ENCODE results near the gene ATP8A1.
A peak's percentile ranks its signal among the peaks of the same experiment; 100 is the strongest.
"Not testable (repeated sequence)": the region's sequence is repeated elsewhere in the genome, so short reads cannot be mapped to it uniquely, and the experiment has no call there.

Gene ATP8A1

DNA sequence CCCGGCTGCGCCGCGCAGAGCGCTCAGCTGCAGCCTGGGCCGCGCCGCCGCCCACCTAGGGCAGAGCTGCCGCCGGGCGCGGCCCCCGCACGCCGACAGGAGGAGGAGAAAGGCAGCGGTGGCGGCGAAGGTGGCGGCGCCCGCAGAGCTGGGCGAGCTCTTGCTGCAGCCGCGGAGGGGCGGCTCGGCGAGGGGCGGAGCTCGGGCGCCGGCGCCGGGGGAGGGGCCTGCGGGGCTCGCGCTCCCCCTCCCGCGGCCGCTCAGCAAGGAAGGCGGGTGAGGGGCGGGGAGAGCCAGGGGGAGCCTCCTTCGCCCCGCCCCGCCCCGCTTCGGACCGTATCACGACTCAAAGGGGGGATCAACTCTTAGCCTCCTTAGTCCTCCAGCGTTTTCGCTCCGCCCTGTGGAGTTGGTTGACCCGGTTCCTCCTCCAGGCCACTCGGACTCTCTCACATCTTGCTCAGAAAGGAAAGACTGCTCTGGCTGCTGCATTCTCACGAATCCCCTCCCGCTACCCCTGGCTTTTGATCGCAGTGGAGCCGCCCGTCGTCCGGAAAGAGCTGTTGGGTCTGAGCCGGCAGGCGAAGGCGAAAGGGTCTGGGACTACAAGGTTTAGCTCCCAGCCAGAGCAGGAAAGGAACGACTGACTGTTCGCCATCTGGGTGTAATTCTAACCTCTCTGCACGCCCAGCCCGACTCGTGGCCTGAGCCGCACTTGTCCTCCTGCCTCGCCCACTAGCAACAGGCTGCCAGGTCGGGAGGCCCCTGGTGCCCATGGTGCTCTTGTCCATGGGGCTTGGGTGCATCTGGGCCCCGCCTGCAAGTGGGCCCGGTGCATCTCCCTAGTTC, at the start of gene ATP8A1:
ATP8A1 (minus strand) TSS at position 162 of the 849 bp plus-strand sequence. CDS start 232 bp downstream, outside the sequence.
- ATAC-seq (peak; percentile 87), DNase-seq (ENCODE audit: low spot score in 2 of 2) (peak; percentile 90 to 96)
- H3K4me1 Mint-ChIP-seq = peaks cover 43% of the 10 kb centered on the region
- peak within 1 kb of the TSS; percentile 94 for H3K4me3 Mint-ChIP-seq
- H3K36me3 Mint-ChIP-seq = peaks cover 41% of the 10 kb centered on the region
- peaks cover 11% of the 10 kb centered on the region for H3K9me3 Mint-ChIP-seq
- H3K27ac Mint-ChIP-seq = peak within 1 kb of the TSS; percentile 100

DNA sequence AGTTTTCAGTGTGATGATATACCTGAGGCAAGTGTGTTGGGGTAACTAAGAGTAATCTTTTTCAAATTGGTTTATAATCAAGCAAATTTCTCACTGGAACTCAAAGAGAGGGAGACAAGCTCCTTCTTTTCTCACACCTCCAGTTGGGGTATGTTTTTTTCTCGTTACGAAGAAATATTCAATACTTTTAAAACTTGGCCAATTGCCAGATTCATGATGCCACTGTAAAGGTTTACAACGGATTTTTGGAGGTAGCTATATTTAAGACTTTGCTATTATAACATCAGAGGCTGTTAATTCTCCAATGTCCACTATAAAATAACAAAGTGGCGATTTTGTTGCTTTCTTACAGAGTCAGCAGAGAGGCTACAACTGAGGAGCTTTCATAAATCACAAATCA, 49.2 kb upstream of the ATP8A1 start:
- Mint-ChIP-seq H3K4me1 (peaks cover 8% of the 10 kb centered on the region), H3K4me3 (no peak overlapping the region), H3K9me3 (no peaks in the 10 kb centered on the region), H3K36me3 (no peaks in the 10 kb centered on the region), H3K27ac (no peak overlapping the region)
- no peak for ATAC-seq
- DNase-seq (ENCODE audit: low spot score in 2 of 2) = no peak

DNA sequence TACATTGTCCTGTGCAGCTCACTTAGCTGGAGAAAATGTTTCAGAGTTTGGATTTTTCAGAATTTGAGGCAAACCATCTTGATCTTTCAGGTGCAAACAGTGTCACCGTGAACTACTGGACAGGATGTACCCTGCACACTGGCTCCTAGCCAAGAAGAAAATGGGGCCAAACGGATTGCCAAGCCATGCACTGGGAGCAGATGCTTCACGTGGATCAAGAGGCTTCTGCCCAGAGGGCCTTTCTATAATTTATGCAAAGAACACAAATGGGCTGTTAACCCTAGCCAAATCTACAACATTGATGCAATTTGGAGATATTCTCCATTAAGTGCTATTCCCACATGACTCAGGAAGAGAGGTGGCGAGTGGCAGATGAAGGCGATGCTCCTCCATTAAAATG, 46.9 kb upstream of the ATP8A1 start:
- Mint-ChIP-seq H3K4me1 (peaks cover 8% of the 10 kb centered on the region), H3K27ac (no peak overlapping the region), H3K4me3 (no peak overlapping the region), H3K9me3 (no peaks in the 10 kb centered on the region), H3K36me3 (no peaks in the 10 kb centered on the region)
- DNase-seq (ENCODE audit: low spot score in 2 of 2) (no peak), ATAC-seq (no peak)

DNA sequence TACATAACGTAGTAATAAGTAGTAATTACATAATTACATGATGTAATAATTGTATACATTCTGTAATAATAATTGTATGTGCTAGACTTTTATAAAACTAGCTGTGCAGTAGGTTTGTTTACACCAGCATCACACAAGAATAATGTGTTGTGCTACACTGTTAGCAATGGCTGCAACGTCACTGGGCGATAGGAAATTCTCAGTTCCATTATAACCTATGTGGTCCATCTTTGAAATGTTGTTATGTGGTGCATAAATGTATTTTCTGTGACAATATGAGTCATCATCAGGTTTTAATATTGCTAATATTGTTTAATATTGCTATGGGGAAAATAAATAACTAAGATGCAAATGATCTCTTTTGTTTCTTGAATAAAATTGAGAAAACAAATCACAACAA, 46.0 kb upstream of the ATP8A1 start:
- ATAC-seq (no peak), DNase-seq (ENCODE audit: low spot score in 2 of 2) (no peak)
- H3K36me3 Mint-ChIP-seq = no peaks in the 10 kb centered on the region
- H3K4me3 Mint-ChIP-seq = no peak overlapping the region
- H3K4me1 Mint-ChIP-seq = peaks cover 8% of the 10 kb centered on the region
- H3K9me3 Mint-ChIP-seq = no peaks in the 10 kb centered on the region
- peak overlapping the region; percentile 43 for H3K27ac Mint-ChIP-seq

DNA sequence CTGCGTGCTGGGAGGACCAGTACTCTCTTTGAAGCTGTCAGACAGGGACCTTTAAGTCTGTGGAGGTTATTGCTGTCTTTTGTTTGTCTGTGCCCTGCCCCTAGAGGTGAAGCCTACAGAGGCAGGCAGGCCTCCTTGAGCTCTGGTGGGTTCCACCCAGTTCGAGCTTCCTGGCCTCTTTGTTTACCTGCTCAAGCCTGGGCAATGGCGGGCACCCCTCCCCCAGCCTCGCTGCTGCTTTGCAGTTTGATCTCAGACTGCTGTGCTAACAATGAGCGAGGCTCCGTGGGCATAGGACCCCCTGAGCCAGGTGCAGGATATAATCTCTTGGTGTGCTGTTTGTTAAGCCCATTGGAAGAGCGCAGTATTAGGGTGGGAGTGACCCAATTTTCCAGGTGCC, 44.9 kb upstream of the ATP8A1 start:
- not testable (repeated sequence) for DNase-seq (ENCODE audit: low spot score in 2 of 2); ATAC-seq

DNA sequence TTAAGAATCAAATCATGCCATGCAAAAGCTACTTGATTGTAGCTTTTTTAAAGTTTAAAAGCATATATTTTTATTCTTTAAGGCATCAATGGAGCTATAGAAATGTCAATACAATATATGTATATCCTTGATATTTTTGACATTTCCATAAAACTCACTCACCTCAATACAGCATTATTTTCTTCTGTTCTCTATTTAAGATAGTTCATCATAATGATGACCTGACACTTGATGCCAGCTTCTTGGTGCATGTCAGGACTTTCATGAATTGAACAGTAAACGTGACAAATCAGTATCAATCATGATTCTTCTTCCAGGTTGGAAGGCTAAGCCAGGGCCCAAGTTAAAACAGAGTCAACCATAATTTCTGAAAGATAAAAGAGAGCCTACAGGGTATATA, 33.6 kb upstream of the ATP8A1 start:
- H3K36me3 Mint-ChIP-seq = no peaks in the 10 kb centered on the region
- ATAC-seq (no peak), DNase-seq (ENCODE audit: low spot score in 2 of 2) (no peak)
- H3K4me3 Mint-ChIP-seq = no peak overlapping the region
- H3K4me1 Mint-ChIP-seq = no peaks in the 10 kb centered on the region
- H3K27ac Mint-ChIP-seq = no peak overlapping the region
- H3K9me3 Mint-ChIP-seq = no peaks in the 10 kb centered on the region

More for the DNA sequence above, 44.9 kb upstream of the ATP8A1 start:
- H3K36me3 Mint-ChIP-seq, H3K4me1 Mint-ChIP-seq, H3K9me3 Mint-ChIP-seq, H3K4me3 Mint-ChIP-seq: not testable (repeated sequence)
- peak overlapping the region; percentile 43 for H3K27ac Mint-ChIP-seq

DNA sequence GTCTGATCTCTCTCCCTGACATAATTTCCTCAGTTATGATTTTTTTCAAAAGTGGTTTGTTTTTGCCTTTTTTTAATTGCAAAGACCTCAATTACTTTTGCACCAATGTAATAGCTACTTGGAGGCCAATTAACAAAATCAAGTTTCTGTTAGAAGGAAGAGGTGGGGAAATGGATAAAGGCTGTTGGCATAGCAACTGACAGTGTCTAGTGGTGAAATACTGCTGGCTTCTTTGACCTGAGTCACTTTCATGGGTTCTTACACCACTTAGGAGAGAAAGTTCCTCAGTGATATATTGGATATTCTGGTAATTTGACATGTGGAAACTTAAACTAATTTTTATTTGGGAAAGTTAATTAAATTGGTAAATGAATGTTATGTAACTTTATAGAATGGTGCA, 26.5 kb upstream of the ATP8A1 start:
- Mint-ChIP-seq H3K36me3 (no peaks in the 10 kb centered on the region), H3K4me3 (no peak overlapping the region), H3K27ac (no peak overlapping the region), H3K4me1 (no peaks in the 10 kb centered on the region), H3K9me3 (no peaks in the 10 kb centered on the region)
- no peak for ATAC-seq
- DNase-seq (ENCODE audit: low spot score in 2 of 2) = no peak

DNA sequence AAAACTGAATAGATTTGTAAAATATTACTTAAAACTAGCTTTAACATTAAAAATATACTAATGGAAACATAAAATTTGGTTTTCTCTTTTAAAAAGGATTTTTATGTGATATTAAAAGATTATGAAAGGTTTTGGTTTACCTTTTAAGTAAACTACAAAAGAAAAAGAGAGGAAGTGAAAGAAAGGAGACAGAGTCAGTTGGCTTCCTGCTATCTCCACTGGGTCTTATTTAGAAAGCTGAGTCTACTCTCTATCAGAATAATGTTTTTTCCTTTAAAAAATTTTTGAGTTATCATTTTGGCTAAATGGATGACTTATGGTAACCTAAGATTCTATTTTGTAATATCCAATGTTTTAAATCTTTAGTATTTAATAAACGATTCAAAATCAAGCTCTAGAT, 21.6 kb upstream of the ATP8A1 start:
- no peak for ATAC-seq
- Mint-ChIP-seq H3K9me3 (no peaks in the 10 kb centered on the region), H3K4me1 (no peaks in the 10 kb centered on the region), H3K4me3 (no peak overlapping the region), H3K27ac (no peak overlapping the region), H3K36me3 (no peaks in the 10 kb centered on the region)
- no peak for DNase-seq (ENCODE audit: low spot score in 2 of 2)

DNA sequence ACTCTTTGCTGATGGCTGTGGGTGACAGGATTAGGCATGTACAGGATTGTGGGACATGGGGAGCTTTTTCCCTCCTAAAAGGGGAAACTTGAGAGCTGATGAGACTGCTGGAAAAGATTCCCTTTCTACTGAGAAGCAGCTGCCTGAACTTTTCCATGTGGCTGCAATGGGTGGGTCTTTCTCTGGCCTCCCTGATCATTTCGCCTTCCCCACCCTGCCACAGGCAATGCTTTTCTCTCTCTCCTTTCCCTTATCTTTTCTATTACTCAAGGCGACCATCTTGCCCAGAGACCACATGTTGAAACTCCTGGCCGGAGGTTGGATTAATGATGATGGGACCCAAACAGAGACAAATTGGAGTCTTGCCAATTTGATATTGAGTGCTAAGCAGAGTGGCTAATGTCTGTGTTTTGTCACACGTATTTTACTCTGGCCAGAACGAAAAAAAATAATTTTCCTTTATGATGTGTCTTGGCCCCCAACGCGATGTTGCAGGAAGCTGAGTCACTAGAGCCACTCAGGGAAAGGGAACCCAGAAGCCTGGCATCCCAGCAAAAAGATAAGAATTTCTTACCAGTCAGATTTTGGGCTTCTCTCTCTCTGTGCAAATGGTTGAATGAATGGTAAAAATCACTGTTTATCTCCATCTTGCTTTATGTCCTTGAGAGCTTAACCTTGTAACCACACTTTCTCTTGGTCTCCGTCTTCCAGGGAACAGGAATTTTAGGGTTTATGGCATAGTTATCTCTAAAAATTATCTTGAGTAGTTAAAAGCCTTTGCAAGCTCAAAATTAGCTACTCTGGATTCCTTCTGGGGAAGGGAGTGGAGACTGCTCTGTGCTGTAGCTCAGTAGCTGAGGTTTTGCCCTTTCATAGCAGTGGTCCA, 19.4 kb upstream of the ATP8A1 start:
- Mint-ChIP-seq H3K4me1 (peaks cover 20% of the 10 kb centered on the region), H3K36me3 (no peaks in the 10 kb centered on the region), H3K9me3 (no peaks in the 10 kb centered on the region), H3K27ac (peak overlapping the region; percentile 81), H3K4me3 (peak overlapping the region; percentile 18)
- no peak for DNase-seq (ENCODE audit: low spot score in 2 of 2)
- ATAC-seq = no peak

DNA sequence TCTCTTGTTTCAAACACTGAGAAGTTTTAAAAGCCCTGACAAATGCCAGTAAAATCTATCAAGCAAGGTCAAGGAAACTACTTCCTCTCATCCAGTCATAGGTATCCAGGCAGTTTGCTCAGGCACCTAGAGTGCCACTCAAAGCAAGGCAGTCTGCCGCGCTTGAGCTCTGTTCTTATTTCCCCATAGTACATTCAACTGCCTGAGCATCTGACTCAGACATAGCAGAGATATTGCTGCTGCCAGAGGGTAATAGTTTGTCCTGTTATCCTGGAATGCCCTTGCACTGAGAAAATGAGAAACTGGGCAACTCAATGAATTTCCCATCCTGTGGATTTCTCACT, 16.1 kb upstream of the ATP8A1 start:
- DNase-seq (ENCODE audit: low spot score in 2 of 2) (peak in 1 of 2 donors; percentile 62), ATAC-seq (peak; percentile 72)
- Mint-ChIP-seq H3K4me1 (peaks cover 37% of the 10 kb centered on the region), H3K4me3 (peak overlapping the region; percentile 65), H3K36me3 (no peaks in the 10 kb centered on the region), H3K27ac (peak overlapping the region; percentile 95), H3K9me3 (no peaks in the 10 kb centered on the region)

DNA sequence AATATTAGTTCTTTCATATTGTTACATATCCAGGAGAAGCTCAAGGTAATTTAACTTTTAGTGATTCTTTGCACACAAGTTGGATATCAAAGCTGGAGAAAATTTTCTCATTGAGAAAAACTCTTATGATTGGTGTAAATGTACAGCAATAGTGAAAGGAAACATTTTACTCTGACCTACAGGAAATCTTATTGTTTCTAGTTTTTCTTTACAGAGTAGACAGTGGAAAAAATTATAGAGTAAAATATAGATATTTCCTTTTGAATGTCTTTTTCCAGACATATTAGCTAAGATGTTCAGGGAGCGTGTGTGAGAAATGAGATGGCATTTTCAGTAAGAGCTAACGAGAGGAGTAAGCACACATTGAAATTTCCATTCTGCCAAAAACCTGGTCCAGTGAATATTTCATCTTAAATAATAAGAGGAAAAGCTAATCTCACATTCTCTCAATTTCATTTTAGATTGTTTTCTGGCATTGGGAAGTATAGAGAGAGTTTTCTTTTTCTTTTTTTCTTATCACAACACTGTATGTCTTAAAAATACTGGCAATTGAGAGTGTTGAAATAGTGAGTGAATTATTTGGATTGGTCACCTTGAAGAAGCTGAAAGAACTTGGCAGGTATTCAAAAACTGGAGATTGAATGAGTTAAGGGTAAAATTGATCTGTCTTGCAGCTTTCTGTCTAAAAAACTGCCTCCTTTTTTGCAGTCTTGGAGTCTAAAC, 15.6 kb upstream of the ATP8A1 start:
- Mint-ChIP-seq H3K9me3 (no peaks in the 10 kb centered on the region), H3K27ac (peak overlapping the region; percentile 95), H3K4me1 (peaks cover 37% of the 10 kb centered on the region), H3K4me3 (peak overlapping the region; percentile 65), H3K36me3 (no peaks in the 10 kb centered on the region)
- DNase-seq (ENCODE audit: low spot score in 2 of 2) (no peak), ATAC-seq (peak; percentile 56)

DNA sequence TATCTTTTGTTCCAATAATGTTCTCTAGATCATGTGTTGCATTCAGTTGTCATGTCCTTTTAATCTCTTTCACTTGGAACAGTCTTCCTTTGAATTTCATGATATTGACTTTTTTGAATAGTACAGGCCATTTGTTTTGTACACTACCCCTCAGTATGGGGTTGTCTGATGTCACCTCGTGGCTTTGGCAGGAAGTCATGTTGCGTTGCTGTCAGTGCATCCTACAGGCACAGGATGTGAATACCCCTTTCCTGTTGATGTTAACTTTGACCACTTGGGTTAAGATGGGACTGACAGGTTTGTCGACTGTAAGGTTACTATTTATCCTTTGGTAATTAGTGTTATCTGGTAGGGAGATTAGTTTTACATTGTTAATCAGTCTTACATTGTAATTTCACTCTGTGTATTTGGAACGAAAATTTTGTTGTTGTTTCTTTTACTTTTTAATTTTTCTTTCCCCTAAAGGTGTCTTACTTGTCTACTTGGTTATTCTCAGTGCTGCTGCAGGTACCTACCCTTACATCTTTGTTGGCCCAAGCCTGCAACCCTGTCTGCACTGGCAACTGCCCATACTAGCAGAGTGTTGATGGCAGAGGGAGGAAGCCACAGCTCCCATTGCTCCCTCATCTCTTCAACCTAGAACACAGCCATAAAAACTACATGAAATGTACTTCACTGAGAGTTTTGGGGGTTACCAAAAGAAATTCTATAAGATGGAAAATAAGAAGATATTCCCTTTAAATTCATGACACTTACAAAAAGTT, 14.7 kb upstream of the ATP8A1 start:
- Mint-ChIP-seq H3K4me3 (peak overlapping the region; percentile 65), H3K27ac (peak overlapping the region; percentile 95), H3K9me3 (no peaks in the 10 kb centered on the region), H3K4me1 (peaks cover 37% of the 10 kb centered on the region), H3K36me3 (no peaks in the 10 kb centered on the region)
- DNase-seq (ENCODE audit: low spot score in 2 of 2) (peak in 1 of 2 donors; percentile 77), ATAC-seq (peak; percentile 95)

DNA sequence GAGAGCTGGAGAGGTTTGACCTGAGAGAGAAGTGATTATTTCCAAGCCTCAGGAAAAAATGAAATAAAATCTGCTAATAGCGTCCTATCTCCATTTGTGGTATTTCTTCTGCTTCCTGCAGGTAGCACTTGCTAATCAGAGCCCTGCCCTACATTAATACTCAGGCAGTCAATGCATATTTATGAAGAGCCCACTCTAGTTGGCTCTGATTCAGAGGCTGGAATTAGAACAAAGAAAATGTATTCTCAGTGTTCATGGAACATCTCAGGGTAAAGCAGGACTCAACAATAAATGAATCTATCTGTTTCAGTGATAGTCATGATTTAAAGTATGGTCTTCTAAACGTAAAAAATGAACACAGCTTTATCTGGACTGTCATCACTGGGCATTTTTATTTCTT, 1.4 kb upstream of the ATP8A1 start:
- Mint-ChIP-seq H3K36me3 (peaks cover 33% of the 10 kb centered on the region), H3K4me3 (peak overlapping the region; percentile 94), H3K9me3 (peaks cover 1% of the 10 kb centered on the region), H3K27ac (peak overlapping the region; percentile 100), H3K4me1 (peaks cover 32% of the 10 kb centered on the region)
- DNase-seq (ENCODE audit: low spot score in 2 of 2) = no peak
- no peak for ATAC-seq

DNA sequence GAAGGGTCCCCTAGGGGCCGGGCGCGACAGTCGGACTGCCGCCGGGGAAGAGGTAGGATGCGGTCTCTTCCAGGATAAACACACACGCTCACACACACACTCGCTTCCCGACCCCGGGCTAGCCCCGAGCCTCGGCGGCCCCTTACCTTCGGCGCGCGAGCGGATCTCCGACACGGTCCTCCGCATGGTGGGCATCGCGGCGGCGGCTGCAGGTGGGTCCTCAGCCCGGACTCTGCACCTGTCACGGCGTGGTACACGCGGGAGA, 294 bp downstream of the ATP8A1 start:
- DNase-seq (ENCODE audit: low spot score in 2 of 2) (peak in 1 of 2 donors; percentile 25), ATAC-seq (no peak)
- H3K36me3 Mint-ChIP-seq = peaks cover 46% of the 10 kb centered on the region
- H3K27ac Mint-ChIP-seq = peak overlapping the region; percentile 92
- H3K4me3 Mint-ChIP-seq = peak overlapping the region; percentile 94
- H3K9me3 Mint-ChIP-seq = peaks cover 14% of the 10 kb centered on the region
- peaks cover 48% of the 10 kb centered on the region for H3K4me1 Mint-ChIP-seq
